HG02759 (cell line): Measurements from ENCODE around the gene RNF126.
"Not testable (repeated sequence)": the region's sequence is repeated elsewhere in the genome, so short reads cannot be mapped to it uniquely, and the experiment has no call there.

Experiments
- ATAC-seq: cut with Tn5 transposase; IDR thresholded peaks from one replicate; pipeline ENCODE4 v1.9.1; 2021; ENCODE audit warnings: mild to moderate bottlenecking, moderate library complexity; ENCODE audit not compliant: unreplicated experiment

The RNF126 gene

GRCh38 chr19:686589-687297 is 23.7 kb upstream of the RNF126 start:
- ATAC-seq, result no peak

DNA sequence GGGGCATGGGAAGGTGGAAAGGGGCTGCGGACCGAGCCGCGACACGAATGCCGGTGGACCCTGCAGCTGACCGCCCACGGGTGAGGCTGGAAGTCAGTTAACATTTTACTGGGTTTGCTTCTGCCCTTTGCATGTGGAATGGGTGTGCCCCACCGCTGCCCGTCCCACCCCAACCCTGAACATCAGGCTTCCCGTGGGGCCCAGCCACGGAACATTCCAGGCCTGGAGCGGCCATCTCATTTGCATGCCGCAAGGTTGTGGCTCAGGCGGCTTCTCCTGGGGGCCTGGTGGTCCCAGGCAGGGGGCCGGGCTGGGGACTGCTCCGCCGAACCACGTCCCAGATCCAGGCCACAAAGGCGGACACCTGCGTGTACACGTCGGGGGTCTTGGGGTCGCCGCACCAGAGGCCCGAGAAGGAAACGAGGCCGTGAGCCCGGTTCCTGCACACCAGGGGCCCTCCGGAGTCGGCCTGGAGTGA is 22.5 kb upstream of the RNF126 start:
- ATAC-seq, result no peak

- ATAC-seq, result no peak
Measured at GRCh38 chr19:682678-683320, 19.8 kb upstream of the RNF126 start.

- no peak for ATAC-seq
Measured at GRCh38 chr19:681029-682019, 18.3 kb upstream of the RNF126 start.

- peak; percentile 75 for ATAC-seq
Measured at GRCh38 chr19:680287-681028, 17.4 kb upstream of the RNF126 start.

DNA sequence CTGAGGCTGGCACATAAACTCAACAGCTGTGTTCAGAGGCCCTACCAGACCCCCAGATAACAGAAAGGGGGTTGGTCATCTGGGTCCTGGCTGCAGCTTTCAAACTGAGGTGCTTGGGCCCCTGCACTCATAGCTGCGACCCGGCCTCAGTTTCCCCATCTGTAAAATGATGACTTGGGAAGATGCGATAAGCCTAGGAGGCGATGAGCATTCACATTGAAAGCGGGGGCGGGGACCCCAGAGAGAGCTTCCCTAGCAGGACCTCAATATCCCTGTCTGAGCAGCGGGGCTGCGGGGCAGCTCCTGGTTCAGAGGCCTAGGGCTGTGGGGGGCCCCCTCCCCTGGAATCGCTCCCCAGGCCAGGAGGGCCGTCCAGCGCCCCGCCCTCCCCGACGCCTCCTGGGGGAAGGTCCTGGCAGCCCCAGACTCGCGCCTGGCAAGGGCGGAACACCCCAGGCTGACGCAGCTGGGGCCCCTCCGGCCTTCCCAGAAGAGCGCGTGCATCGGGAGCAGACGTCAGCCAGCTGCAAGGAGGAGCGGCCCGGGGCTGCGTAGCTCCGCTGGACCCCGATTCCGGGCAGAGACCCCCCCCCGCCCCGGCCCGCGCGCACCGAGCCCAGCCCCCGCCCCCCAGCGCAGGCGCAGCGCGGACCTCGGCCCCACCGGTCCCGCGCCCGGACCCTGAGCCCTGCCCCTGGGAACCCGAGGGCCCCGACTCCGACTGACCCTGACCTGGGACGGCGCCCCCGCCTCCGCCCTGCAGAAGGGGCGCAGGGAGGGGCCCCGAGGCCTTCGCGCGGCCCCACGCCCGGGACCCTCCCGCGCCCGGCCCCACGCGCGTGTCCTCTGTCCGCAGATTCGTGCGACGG is 16.6 kb upstream of the RNF126 start:
- peak; percentile 20 for ATAC-seq

DNA sequence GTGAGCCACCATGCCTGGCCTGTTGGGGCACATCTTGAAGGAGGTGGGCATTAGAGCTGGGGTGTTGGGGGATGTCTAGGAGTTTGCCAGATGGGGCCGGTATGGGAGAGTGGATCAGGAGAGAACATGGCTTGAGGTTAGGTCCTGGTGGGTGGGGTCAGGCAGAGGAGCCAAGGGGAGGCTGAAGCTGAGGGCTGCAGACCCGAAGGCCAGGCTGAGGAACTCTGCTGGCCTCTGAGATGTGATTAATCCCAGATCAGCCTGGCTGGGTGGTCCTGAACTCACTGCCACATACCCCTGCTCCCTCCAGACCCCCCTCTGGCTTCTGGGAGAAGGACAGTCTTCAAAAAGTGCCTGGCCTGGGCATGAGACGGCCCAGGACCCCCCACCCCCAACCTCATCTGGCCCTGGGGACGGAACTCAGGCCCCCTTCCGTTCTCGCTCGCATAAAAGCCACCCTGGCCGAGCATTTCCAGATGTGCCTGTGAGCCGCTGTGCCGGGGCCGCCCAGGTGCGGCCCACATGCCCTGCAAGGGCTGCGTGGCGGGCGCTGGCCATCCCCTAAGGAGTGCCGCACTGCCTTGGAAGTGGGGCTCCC is 15.9 kb upstream of the RNF126 start:
- no peak for ATAC-seq

DNA sequence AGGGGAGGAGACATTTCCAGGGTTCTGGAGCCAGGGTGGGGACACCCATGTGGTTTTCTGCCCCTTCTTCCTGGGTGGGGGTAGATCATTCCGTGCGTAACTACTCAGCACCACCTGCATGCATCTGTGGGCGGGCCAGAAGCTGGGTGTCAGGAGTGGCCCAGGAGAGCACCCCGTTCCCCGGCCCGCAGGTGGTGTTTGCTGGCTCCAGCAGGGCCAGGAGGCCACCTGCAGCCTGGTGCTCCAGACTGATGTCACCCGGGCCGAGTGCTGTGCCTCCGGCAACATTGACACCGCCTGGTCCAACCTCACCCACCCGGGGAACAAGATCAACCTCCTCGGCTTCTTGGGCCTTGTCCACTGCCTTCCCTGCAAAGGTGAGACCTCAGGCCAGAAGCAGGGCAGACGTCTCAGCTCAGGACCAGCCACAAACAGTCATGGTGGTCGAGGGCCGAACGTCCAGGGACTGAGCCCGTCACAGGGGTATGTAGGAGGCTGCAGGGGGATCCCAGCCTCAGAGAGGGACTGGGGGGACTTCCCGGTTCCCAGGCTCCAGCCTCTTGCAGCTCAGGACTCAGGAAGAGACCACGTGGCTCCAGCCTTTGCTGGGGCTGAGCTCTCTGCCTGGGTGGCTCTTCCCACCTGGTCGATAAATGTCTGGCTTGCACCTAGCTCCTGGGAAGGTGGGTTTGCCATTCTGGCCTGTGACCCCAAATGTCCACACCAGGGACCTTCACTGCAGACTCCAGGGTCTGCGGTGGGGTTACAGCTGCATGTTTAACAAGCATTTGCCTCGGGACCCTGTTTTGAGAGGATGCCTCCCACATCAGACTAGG is 14.8 kb upstream of the RNF126 start:
- no peak for ATAC-seq

DNA sequence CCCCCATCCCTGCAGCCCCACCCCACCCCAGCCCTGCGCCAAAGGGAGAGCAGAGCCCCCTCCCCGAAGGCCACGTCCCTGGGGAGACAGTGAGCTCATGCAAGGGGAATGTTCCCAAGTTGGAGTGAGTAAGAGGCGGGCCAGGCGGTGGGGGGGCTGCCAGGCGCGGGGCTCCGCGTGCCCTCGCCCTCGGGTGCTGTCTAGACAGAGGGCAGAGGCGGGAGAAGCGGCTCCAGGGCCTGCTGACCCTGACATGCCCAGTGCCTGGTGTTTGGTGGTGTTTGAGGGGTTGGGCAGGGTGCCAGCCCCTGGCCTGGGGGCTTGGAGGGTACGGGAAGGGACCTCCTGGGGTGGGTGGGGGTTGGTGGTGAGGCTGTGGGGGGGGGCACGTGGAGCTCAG is 14.2 kb upstream of the RNF126 start:
- no peak for ATAC-seq

DNA sequence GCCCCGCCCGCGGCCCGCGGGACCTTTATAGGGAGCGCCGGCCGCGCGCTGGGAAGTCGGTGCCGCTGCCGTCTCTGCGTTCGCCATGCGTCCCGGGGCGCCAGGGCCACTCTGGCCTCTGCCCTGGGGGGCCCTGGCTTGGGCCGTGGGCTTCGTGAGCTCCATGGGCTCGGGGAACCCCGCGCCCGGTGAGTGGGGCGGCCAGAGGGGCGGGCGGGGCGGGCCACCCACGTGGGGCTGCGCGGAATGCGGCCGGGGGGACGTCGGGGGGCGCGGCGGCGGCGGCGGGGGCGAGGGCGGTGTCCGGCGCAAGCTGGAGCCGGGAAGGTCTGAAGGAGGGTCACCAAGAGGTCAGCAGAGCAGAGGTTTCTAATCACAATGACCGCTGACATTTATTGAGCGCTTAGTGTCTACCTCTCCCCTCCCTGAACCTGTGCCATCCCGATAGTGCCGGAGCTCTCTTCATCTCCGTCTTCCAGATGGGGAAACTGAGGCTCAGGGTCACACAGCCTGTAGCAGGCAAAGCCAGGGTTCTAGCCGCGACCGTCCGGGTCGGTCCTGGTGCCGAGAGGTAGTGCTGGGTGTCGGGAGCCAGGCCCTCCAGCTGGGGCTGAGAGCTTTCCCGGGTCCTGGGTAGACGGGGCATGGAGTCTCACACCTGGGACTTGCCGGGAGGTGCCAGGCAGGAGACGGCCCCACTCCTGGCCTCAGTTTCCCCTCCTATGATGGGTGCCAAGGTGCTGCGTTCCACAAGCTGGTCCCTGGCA is 13.5 kb upstream of the RNF126 start, which contains the start of gene FSTL3:
Gene FSTL3, plus strand, starts transcription at position 54 of the 767 bp plus-strand sequence. Its CDS starts 32 bp downstream, at position 86.
- ATAC-seq, result no peak

GRCh38 chr19:676007-676338 is 13.0 kb upstream of the RNF126 start:
- ATAC-seq, result no peak

DNA sequence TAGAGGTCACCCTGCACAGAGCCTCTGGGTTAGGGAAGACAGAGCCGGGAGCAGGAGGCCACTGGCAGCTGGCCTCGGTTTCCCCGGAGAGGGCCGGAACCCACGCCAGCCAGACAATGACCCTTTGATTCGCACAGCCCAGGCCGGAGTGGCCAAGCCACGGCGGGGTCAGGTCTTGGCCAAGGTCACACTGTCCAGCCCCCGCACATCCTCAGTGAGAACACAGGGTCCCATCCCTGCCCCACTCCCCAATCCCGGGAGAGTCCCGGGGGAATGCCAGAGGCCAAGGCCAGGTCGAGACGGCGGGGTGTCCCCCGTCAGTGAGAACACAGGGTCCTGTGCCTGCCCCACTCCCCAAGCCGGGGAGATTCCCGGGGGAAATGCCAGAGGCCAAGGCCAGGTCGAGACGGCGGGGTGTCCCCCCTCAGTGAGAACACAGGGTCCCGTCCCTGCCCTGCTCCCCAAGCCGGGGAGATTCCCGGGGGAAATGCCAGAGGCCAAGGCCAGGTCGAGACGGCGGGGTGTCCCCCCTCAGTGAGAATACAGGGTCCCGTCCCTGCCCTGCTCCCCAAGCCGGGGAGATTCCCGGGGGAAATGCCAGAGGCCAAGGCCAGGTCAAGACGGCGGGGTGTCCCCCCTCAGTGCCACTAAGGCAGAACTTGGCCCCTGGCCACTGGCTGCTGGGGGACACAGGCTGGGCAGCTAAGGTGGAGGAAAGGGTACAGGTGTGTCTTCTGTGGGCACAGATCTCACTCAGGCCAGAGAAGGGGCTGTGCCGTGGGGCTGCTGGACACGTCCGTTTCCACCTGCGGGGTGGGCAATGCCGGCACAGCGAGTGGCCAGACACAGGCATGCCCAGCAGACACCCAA is 11.5 kb upstream of the RNF126 start:
- ATAC-seq, result no peak

GRCh38 chr19:670609-671075 is 7.6 kb upstream of the RNF126 start:
- no peak for ATAC-seq

DNA sequence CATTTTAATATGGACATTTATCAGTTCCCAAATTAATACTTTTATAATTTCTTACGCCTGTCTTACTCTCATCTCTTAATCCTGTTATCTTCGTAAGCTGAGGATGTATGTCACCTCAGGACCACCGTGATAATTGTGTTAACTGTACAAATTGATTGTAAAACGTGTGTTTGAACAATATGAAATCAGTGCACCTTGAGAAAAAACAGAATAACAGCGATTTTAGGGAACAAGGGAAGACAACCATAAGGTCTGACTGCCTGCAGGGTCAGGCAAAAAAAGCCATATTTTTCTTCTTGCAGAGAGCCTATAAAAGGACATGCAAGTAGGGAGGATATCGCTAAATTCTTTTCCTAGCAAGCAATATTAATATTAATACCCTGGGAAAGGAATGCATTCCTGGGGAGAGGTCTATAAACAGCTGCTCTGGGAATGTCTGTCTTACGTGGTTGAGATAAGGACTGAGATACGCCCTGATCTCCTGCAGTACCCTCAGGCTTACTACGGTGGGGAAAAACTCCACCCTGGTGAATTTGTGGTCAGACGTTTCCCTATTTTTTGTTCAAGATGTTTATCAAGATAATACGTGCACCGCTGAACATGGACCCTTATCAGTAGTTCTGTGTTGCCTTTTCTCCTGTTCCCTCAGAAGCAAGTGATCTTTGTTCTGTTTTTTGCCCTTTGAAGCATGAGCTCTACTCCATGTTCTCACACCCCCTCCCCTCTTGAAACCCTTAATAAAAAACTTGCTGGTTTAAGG is 5.8 kb upstream of the RNF126 start:
- not testable (repeated sequence) for ATAC-seq

GRCh38 chr19:666985-667573 is 4.1 kb upstream of the RNF126 start:
- not testable (repeated sequence) for ATAC-seq
